HG03039 (cell line): ENCODE measurements around the gene SMARCB1.
A peak's percentile ranks its signal among the peaks of the same experiment; 100 is the strongest.

ENCODE experiments used
- ATAC-seq: cut with Tn5 transposase; IDR thresholded peaks from one replicate; pipeline ENCODE4 v1.9.1; 2021; ENCODE audit warnings: mild to moderate bottlenecking, moderate library complexity; ENCODE audit not compliant: unreplicated experiment

The SMARCB1 gene

GRCh38 chr22:23828800-23829680 lies 42.3 kb downstream of the SMARCB1 start:
- ATAC-seq, result no peak

GRCh38 chr22:23829845-23830372 lies 43.1 kb downstream of the SMARCB1 start:
- ATAC-seq, result no peak

GRCh38 chr22:23831261-23831660 lies 44.5 kb downstream of the SMARCB1 start:
- ATAC-seq, result no peak

- no peak for ATAC-seq
Observed at GRCh38 chr22:23831781-23832180, 45.0 kb downstream of the SMARCB1 start.

- ATAC-seq, result no peak
Observed at GRCh38 chr22:23832226-23833016, 45.7 kb downstream of the SMARCB1 start.

GRCh38 chr22:23833017-23833751 lies 46.4 kb downstream of the SMARCB1 start:
- ATAC-seq, result no peak

GRCh38 chr22:23833911-23834317 lies 47.1 kb downstream of the SMARCB1 start:
- ATAC-seq, result no peak

GRCh38 chr22:23834406-23834792 lies 47.6 kb downstream of the SMARCB1 start:
- no peak for ATAC-seq

- ATAC-seq, result no peak
Observed at GRCh38 chr22:23834793-23835483, 48.2 kb downstream of the SMARCB1 start.

- no peak for ATAC-seq
Observed at GRCh38 chr22:23835484-23836144, 48.8 kb downstream of the SMARCB1 start.

GRCh38 chr22:23836281-23836680 lies 49.5 kb downstream of the SMARCB1 start:
- no peak for ATAC-seq

- ATAC-seq, result no peak
Observed at GRCh38 chr22:23836692-23837495, 50.1 kb downstream of the SMARCB1 start.

- no peak for ATAC-seq
Observed at GRCh38 chr22:23837496-23837859, 50.7 kb downstream of the SMARCB1 start.

GRCh38 chr22:23837911-23838680 lies 51.3 kb downstream of the SMARCB1 start:
- ATAC-seq, result no peak

- ATAC-seq, result peak; percentile 66
Observed at GRCh38 chr22:23838681-23839468, 52.1 kb downstream of the SMARCB1 start, which contains the start of gene DERL3. Gene DERL3 (minus strand): TSS chr22:23839006. CDS start chr22:23838987, 19 bp downstream.

- no peak for ATAC-seq
Observed at GRCh38 chr22:23840026-23840425, 53.3 kb downstream of the SMARCB1 start.

GRCh38 chr22:23841292-23841691 lies 54.5 kb downstream of the SMARCB1 start:
- ATAC-seq, result no peak
